HG03095 (cell line): Measurements from ENCODE around the gene SLC12A4.
A peak's percentile ranks its signal among the peaks of the same experiment; 100 is the strongest.
"Not testable (repeated sequence)": the region's sequence is repeated elsewhere in the genome, so short reads cannot be mapped to it uniquely, and the experiment has no call there.

ENCODE experiments used
- ATAC-seq: cut with Tn5 transposase; IDR thresholded peaks from one replicate; pipeline ENCODE4 v1.9.1; 2021; ENCODE audit warnings: moderate library complexity; ENCODE audit not compliant: unreplicated experiment

Gene SLC12A4

DNA sequence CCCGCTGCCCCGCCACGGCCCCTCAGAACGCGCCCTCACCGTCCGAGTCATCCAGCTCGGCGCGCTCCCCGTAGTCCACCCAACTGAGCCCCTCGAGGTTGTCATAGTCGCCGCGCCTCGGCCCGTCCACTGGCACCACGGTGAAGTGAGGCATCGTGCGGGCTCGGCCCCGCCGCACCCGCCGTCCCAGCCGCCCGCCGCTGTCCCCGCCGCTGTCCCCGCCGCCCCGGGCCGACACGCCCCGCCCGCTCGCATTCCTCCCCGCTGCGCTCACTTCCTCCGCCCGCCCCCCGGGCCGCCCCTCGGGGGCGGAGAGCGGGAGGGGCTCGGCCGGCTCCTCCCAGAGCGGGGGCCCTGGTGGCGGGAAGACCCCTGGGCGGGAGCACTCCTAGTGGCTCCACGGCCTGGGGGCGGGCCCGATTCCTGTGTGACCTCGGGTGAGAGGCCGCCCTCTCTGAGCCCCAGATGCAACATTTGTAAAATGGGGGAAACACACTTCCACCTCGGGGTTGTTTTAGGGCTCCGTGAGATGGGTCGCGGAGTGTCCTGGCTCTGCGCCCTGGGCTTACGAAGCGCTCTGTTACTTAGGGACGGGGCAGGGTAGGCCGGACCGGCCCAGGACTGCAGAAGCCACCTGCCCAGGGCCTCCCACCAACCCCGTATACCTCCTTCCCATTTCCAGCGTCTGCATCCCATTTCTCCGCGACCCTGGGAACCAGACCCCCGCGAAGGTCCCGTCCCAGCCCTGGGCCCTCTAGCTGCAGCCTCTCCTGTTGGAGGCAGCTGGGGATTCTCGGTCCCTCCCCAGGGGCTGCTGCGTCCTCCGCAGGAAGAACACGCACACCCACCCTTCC lies at the start of gene SLC12A4:
TSS of gene SLC12A4 (minus strand) at position 238 of the 854 bp plus-strand sequence. CDS start at position 154, 84 bp downstream.
- ATAC-seq: peak; percentile 71

DNA sequence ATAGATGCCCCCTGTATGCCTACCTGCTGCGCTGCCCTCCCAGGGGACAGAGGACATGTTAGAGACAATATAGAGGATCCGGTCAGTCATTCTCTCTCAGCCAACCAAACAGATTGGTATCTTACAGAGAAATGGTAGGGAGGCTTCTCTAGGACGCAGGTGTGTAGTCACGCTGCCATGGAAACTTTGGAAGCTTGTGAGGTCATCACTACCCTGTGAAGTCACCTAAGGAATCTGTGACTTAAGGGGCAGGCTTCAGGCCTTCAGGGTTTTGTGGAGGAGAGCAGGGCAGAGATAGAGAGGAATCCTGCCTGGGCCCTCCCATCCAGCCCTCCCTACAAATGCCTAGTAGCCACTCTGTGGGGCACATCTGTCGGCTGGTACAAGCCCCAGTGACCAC lies 47.2 kb upstream of the SLC12A4 start, which contains the start of gene DPEP2NB:
TSS of gene DPEP2NB (minus strand) at position 231 of the 400 bp plus-strand sequence. CDS start at position 90, 141 bp downstream.
- no peak for ATAC-seq

DNA sequence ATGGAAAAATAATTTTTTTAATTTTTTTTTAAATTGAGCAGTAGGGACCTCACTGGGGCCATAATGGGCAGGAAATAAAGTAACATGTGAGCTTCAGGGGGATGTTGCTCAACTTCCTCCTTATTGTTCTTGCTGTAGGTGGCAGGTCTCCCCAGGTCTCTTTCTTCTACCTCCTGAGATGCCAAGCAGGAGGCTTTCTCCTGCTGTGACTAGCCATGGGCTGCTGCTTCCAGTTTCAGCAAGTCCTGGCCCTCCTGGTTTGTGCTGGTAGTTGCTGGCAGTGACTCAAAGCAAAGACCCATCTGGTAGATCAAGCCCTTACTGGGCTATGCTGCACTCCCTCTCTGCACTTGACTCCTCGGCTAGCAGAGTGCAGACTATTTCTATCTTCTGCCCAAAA lies 45.0 kb upstream of the SLC12A4 start:
- no peak for ATAC-seq

DNA sequence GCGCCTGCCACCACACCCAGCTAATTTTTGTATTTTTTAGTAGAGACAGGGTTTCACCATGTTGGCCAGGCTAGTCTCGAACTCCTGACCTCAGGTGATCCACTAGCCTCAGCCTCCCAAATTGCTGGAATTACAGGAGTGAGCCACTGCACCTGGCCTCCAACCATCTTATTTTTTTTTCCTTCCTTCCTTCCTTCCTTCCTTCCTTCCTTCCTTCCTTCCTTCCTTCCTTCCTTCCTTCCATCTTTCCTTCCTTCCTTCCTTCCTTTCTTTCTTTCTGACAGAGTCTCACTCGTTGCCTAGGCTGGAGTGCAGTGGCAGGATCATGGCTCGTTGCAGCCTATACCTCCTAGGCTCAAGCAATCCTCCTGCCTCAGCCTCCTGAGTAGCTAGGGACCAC lies 41.4 kb upstream of the SLC12A4 start:
- ATAC-seq: not testable (repeated sequence)

DNA sequence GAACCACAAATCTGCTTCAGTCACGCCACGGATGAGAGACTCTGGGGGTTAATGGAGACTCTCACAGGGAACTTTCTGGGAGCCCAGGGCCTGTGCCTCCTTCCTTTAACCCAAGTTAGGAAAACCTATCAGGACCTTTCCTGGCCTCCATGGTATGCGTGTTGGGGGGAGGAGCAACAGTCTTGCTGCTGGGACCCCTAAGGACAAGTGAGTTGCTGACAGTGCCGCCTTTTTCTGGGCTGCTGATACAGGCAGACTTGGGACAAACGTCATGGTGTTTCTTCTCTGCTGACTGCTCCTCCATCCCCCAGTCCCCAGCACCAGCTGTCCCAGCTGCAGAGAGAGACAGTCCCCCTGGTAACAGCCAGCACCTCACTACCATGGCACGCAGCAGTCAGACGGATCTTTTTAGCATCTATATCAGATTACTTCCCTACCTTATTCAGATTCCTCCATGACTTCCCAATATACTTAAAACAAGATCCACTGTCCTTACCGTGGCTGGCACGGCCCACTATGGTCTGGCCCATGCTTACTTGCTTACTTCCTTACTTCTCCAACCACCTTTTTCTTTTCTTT lies 40.8 kb upstream of the SLC12A4 start:
- ATAC-seq: no peak

DNA sequence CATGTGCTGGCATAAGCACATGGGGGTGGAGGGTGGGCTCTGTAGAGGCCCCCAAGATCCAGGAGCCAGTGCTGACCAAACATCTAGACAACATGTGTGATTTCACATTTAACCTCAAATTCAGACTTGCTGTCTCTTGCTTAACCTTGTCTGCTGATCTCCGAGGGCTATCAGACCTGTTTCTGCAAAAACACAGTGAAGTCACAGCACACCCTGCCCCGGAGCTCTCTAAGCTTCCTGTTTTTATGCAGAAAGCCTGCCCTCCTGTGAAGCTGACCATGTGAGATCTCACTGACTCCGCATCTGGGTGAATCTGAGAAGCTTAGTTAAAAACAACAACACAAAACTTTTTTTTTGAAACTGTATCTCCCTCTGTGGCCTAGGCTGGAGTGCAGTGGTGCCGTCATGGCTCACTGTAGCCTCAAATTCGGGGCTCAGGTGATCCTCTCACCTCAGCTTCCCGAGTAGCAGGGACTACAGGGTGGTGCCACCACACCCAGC lies 37.4 kb upstream of the SLC12A4 start:
- ATAC-seq: no peak

DNA sequence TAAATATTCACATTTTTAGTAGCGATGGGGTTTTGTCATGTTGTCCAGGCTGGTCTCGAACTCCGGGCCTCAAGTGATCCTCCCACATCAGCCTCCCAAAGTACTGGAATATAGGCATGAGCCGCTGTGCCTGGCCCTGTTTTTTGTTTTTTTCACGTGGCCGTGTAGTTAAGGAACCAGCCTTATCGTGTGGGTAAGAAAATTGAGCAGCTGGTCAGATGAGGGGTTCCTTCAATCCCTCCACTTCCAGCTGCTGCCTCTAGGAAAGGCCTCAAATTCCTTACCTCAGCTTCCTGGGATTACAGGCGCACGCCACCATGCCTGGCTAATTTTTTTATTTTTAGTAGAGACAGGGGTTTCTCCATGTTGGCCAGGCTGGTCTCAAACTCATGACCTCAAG lies 36.8 kb upstream of the SLC12A4 start:
- no peak for ATAC-seq

DNA sequence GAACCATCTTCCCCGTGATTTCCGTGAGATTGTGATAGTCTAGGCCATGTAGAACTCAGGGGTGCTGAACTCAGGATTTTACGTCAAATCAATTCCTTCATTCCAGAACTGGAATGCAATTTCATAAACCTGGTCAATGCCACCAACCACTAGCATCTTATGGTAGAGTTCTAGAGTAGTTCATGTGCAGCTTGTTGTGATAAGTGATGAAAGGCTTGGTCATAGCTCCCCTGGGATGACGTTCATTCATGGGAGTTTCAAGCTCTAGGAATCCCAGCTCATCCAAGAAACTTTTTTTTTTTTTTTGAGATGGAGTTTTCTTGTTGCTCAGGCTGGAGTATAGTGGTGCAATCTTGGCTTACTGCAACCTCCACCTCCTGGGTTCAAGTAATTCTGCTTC lies 34.6 kb upstream of the SLC12A4 start:
- ATAC-seq: no peak

DNA sequence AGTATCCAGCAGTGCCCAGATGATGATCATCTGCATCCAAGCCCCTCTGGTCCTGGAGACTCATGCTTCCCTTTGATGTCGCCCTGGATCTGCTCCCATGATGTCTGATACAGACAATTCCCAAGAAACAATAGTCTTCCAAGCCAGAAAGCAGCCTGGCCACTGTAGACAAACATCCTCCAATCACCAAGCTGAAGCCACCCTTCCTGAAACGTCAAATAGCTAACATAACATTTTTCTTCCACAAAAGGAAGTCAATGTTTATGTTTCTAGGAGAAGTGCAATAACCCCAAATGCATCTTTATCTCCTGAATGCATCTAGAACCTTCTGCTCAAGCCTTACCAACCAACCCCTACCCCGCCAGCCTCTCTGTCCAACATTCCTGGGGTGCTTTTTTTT lies 32.0 kb upstream of the SLC12A4 start:
- ATAC-seq: no peak

DNA sequence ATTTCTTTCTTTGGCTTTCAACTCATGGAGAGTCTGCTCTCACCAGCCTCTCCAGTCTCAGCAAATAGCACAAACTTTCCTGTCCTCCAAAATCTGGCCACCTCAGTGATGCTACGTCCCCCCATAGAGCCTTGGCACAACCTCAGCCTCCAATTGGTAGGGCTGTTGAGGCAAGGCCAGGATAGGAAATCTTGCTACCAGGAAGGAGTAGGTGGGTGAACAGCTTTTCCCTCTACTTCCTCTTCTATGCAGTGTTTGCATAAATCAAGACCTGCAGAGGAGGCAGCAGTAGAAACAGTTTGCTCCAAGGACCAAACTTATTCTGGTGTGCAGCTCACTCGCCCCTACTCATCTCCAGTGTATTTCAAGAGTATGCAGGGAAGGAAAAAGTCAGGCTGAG lies 31.5 kb upstream of the SLC12A4 start:
- no peak for ATAC-seq

DNA sequence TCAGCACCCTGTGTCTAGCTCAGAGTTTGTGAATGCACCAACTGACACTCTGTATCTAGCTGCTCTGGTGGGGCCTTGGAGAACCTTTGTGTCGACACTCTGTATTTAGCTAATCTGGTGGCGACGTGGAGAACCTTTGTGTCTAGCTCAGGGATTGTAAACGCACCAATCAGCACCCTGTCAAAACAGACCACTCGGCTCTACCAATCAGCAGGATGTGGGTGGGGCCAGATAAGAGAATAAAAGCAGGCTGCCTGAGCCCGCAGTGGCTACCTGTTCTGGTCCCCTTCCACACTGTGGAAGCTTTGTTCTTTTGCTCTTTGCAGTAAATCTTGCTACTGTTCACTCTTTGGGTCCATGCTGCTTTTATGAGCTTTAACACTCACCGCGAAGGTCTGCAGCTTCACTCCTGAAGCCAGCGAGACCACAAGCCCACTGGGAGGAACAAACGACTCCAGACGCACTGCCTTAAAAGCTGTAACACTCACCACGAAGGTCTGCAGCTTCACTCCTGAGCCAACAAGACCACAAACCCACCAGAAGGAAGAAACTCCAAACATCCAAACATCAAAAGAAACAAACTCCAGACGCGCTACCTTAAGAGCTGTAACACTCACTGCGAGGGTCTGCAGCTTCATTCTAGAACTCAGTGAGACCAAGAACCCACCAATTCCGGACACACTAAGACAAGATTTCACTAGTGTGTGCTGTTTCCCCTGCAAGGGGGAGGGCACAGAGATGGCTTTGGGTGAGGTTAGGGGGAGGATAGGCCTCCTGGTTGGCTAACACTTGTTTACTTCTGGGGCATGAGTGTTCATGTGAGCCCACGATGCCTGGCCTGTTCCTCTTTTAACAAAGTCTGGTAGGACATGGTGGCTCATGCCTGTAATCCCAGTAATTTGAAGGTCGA lies 30.6 kb upstream of the SLC12A4 start, which contains the start of gene DPEP2:
TSS of gene DPEP2 (minus strand) at position 706 of the 910 bp plus-strand sequence. CDS start 6,272 bp downstream, outside the sequence.
- not testable (repeated sequence) for ATAC-seq

DNA sequence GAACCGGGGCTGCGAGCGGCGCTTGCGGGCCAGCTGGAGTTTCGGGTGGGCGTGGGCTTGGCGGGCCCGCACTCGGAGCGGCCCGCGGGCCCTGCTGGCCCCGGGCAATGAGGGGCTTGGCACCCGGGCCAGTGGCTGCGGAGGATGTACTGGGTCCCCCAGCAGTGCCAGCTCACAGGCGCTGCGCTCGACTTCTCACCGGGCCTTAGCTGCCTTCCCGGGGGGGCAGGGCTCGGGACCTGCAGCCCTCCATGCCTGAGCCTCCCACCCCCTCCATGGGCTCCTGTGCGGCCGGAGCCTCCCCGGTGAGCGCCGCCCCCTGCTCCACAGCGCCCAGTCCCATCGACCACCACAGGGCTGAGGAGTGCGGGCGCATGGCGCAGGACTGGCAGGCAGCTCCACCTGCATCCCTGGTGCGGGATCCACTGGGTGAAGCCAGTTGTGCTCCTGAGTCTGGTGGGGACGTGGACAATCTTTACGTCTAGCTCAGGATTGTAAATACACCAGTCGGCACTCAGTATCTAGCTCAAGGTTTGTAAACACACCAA lies 29.9 kb upstream of the SLC12A4 start:
- ATAC-seq: not testable (repeated sequence)

DNA sequence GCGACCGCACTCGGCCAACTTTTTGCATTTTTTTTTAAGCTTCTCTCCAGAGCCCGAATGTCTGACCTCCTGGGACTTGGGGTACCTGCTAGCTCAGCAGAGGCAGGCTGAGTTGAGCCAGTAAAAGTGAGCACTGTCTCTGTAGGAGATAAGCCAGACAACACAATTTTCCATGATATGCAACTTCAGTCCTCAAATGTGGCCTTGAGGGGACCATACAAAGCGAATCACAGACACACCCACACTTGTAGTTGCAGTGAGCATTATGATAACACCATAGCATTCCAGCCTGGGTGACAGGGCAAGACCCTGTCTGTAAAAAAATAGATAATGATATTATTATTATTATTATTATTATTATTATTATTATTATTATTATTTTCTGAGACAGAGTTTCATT lies 28.2 kb upstream of the SLC12A4 start:
- no peak for ATAC-seq

DNA sequence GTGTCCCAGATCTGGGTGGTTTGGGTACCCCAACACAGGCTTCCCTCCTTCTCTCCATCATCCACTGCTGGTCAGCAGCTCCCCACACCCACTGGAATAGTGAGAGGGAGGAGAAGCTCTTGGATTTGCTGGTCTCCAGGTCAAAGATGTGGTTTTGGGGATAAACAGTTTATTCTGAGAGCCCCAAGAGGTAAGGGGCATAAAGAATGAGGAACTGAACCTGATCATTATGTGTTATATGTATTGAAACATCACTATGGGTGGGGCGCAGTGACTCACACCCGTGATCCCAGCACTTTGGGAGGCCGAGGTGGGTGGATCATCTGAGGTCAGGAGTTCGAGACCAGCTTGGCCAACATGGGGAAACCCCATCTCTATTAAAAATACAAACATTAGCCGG lies 27.0 kb upstream of the SLC12A4 start:
- ATAC-seq: no peak

DNA sequence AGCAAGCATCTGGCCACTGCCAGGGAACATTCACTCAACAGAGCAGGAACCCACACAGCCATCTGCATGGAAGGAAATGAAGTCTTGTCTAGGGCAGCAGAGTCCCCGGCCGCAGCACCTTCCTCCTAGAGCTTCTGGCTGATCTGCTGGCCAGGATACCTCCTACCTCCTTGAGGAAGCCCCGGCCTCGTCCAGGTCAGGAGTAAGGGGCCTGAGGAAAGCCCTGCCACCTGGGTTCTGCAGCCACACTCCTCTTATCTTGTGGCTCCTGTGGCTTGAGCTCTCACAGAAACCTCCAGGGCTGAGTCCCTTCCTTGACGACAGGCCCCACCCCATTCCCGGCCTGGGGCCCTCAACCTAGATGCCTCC lies 25.6 kb upstream of the SLC12A4 start:
- ATAC-seq: not testable (repeated sequence)

DNA sequence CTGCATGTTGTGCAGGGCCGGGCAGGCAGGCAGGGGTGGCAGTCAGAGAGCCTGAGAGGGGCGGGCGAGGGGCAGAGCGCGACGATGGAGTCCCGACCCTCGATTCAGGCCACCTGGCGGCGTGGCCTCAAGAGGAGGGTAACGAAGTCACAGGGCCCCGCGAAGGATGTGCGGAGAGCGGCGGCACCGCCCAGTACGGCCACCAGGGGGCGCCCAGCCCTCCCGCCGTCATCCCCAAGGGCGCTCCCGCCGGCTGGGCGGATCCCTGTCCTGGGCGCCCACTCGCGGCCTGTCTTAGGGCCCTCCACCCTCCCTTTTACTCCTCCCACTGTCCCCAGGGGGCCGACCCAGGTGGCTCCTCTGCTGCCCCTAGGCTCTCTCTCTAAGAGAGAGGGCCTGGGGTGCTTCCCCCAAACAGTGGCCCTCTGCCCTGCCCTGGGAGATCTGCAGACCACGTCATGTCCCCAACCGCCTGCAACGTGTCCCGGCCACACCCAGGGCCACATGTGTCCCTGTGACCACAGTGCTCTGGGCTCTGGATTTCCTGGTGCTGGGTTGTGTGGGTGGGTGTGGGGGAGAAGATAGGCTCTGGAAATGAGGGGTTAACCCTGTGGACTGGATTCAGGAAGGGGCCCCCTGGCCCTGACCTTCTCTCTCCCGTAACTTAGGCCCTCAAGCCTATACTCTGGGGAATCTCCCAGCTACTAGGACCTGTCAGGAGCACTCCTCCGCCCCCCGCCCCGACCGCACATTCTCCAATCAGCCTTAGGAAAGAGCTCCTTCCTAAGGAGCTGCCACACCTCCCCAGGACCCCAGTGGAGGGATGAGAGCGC lies 25.0 kb upstream of the SLC12A4 start:
- peak; percentile 67 for ATAC-seq

DNA sequence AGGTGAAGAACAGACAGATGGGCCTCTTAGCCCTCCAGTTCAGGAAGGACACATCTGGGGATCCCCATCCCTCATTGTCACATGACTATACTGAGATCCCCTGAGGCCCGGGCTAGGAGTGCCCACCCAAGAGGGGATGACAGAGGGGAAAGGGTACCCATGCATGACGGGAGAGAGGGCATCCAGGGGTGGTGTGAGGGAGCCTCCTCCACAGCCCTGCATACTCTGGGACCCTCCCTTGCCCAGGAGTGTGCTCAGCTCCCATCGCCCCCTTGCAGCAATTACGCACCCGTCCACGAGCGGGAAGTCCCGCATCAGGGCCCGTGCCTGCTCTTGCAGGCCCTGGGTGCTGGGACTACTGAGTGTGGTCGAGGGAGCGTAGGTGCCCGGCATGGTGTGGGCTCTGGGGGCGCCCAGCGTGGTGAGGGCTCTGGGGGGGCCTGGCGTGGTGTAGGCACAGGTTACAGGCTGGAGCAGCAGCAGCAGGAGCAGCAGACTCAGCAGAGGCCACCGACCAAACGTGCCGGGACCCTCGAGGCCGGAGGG lies 24.3 kb upstream of the SLC12A4 start:
- ATAC-seq: no peak

DNA sequence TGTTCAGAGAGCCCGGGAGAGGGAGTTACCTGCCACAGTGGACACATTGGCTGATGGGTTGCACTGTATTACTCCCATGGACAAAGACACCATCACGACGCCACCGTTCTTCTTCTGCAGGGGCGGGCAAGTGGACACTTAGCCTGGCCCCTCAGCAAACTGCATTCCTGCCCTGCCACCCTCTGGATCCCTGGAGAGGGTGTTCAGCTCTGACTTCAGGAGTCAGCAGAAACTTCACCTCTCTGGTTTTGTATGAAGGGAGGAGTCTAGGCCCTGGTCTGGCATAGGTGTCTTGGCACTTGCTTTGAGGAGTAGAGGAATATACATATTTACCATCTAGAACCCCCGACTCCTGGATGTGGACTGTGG lies 21.6 kb upstream of the SLC12A4 start:
- ATAC-seq: no peak

DNA sequence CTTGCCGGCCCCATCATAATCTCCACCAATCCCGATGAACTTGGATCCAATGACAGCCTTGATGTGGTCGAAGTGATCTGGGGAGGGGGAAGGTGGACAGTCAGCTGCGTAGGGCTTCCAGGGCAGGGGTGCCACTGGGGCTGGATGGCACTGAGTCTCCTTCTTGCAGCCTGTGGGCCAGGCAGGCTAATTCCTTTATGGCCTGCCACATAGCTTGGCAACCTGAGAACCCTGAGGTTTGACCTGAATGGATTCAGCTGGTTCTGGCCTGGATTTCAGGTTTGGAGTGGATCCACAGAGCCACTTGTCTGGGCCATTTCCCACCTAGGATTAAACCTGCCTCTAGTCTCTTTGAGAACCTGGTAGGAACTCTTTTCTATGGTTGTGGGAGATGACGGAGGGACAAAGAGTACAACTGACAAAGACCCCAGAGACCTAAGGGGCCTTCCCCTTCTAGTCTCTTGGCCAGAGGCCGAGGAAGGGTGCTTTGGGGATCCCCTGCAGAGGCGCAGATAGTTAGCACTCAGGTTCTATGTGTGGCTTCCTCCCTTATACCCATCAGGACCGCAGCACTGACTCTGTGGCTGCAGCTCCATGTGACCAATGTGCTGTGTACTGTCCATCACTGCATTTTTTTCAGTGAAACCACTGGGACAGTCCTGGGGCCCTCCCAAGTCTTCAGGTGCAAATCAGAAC lies 21.0 kb upstream of the SLC12A4 start:
- ATAC-seq: no peak
